ENCODE results near the gene CLIP4.
"Not testable (repeated sequence)": the region's sequence is repeated elsewhere in the genome, so short reads cannot be mapped to it uniquely, and the experiment has no call there.

Gene CLIP4

GRCh38 chr2:29074411-29074810 lies 40.8 kb upstream of the CLIP4 start, which contains the start of gene PCARE:
Gene PCARE, minus strand, starts transcription at chr2:29074523. Its CDS starts 262 bp downstream, at chr2:29074261.
- peaks cover 5% of the 10 kb centered on the region for H3K4me1 ChIP-seq (ENCODE audit: control insufficient read depth, insufficient read depth, low read length)
- no peak within 1 kb of the TSS for H3K4me3 ChIP-seq (ENCODE audit: low read length)
- no peaks in the 10 kb centered on the region for H3K36me3 ChIP-seq (ENCODE audit: control insufficient read depth, insufficient read depth, low read length, severe bottlenecking)
- peaks cover 9% of the 10 kb centered on the region for H3K27me3 ChIP-seq (replicated peaks; ENCODE audit: control insufficient read depth, insufficient read depth, low read length)
- H3K9ac ChIP-seq (ENCODE audit: low read length): no peak within 1 kb of the TSS
- DNase-seq (ENCODE audit: low read depth): no peak
- peaks cover 6% of the 10 kb centered on the region for H3K9me3 ChIP-seq (ENCODE audit: control insufficient read depth, low read length)

GRCh38 chr2:29075894-29076705 lies 39.1 kb upstream of the CLIP4 start:
- DNase-seq (ENCODE audit: low read depth): peak; percentile 60

GRCh38 chr2:29079887-29080286 lies 35.3 kb upstream of the CLIP4 start:
- Histone ChIP-seq H3K9me3 (ENCODE audit: control insufficient read depth, low read length) (peaks cover 13% of the 10 kb centered on the region), H3K27me3 (replicated peaks; ENCODE audit: control insufficient read depth, insufficient read depth, low read length) (no peaks in the 10 kb centered on the region), H3K4me3 (ENCODE audit: low read length) (no peak overlapping the region), H3K9ac (ENCODE audit: low read length) (no peak overlapping the region), H3K36me3 (ENCODE audit: control insufficient read depth, insufficient read depth, low read length, severe bottlenecking) (no peaks in the 10 kb centered on the region), H3K4me1 (ENCODE audit: control insufficient read depth, insufficient read depth, low read length) (peaks cover 26% of the 10 kb centered on the region)
- no peak for DNase-seq (ENCODE audit: low read depth)

More at GRCh38 chr2:29075894-29076705, 39.1 kb upstream of the CLIP4 start:
- Histone ChIP-seq H3K27me3 (replicated peaks; ENCODE audit: control insufficient read depth, insufficient read depth, low read length) (peaks cover 9% of the 10 kb centered on the region), H3K9me3 (ENCODE audit: control insufficient read depth, low read length) (peaks cover 13% of the 10 kb centered on the region), H3K36me3 (ENCODE audit: control insufficient read depth, insufficient read depth, low read length, severe bottlenecking) (no peaks in the 10 kb centered on the region), H3K4me3 (ENCODE audit: low read length) (no peak overlapping the region), H3K4me1 (ENCODE audit: control insufficient read depth, insufficient read depth, low read length) (peaks cover 13% of the 10 kb centered on the region), H3K9ac (ENCODE audit: low read length) (no peak overlapping the region)

- H3K4me3 ChIP-seq (ENCODE audit: low read length): peak overlapping the region; percentile 42
- no peaks in the 10 kb centered on the region for H3K36me3 ChIP-seq (ENCODE audit: control insufficient read depth, insufficient read depth, low read length, severe bottlenecking)
- H3K9ac ChIP-seq (ENCODE audit: low read length): peak overlapping the region; percentile 61
- H3K27me3 ChIP-seq (replicated peaks; ENCODE audit: control insufficient read depth, insufficient read depth, low read length): no peaks in the 10 kb centered on the region
- H3K4me1 ChIP-seq (ENCODE audit: control insufficient read depth, insufficient read depth, low read length): peaks cover 26% of the 10 kb centered on the region
- peak; percentile 83 for DNase-seq (ENCODE audit: low read depth)
- H3K9me3 ChIP-seq (ENCODE audit: control insufficient read depth, low read length): peaks cover 13% of the 10 kb centered on the region
Measured at GRCh38 chr2:29080886-29081743, 34.1 kb upstream of the CLIP4 start.

GRCh38 chr2:29082804-29083495 lies 32.3 kb upstream of the CLIP4 start:
- Histone ChIP-seq H3K27me3 (replicated peaks; ENCODE audit: control insufficient read depth, insufficient read depth, low read length) (no peaks in the 10 kb centered on the region), H3K9ac (ENCODE audit: low read length) (no peak overlapping the region), H3K4me3 (ENCODE audit: low read length) (no peak overlapping the region), H3K9me3 (ENCODE audit: control insufficient read depth, low read length) (peaks cover 13% of the 10 kb centered on the region), H3K36me3 (ENCODE audit: control insufficient read depth, insufficient read depth, low read length, severe bottlenecking) (no peaks in the 10 kb centered on the region), H3K4me1 (ENCODE audit: control insufficient read depth, insufficient read depth, low read length) (peaks cover 21% of the 10 kb centered on the region)
- DNase-seq (ENCODE audit: low read depth): no peak

GRCh38 chr2:29084554-29084953 lies 30.7 kb upstream of the CLIP4 start:
- H3K9ac ChIP-seq (ENCODE audit: low read length): no peak overlapping the region
- no peaks in the 10 kb centered on the region for H3K36me3 ChIP-seq (ENCODE audit: control insufficient read depth, insufficient read depth, low read length, severe bottlenecking)
- H3K27me3 ChIP-seq (replicated peaks; ENCODE audit: control insufficient read depth, insufficient read depth, low read length): no peaks in the 10 kb centered on the region
- H3K9me3 ChIP-seq (ENCODE audit: control insufficient read depth, low read length): peaks cover 7% of the 10 kb centered on the region
- H3K4me1 ChIP-seq (ENCODE audit: control insufficient read depth, insufficient read depth, low read length): peaks cover 21% of the 10 kb centered on the region
- DNase-seq (ENCODE audit: low read depth): no peak
- H3K4me3 ChIP-seq (ENCODE audit: low read length): no peak overlapping the region

- not testable (repeated sequence) for H3K4me3 ChIP-seq (ENCODE audit: low read length); H3K36me3 ChIP-seq (ENCODE audit: control insufficient read depth, insufficient read depth, low read length, severe bottlenecking); H3K9ac ChIP-seq (ENCODE audit: low read length); DNase-seq (ENCODE audit: low read depth); H3K27me3 ChIP-seq (replicated peaks; ENCODE audit: control insufficient read depth, insufficient read depth, low read length); H3K4me1 ChIP-seq (ENCODE audit: control insufficient read depth, insufficient read depth, low read length); H3K9me3 ChIP-seq (ENCODE audit: control insufficient read depth, low read length)
Measured at GRCh38 chr2:29090311-29090710, 24.9 kb upstream of the CLIP4 start.

GRCh38 chr2:29096969-29097368 lies 18.2 kb upstream of the CLIP4 start:
- Histone ChIP-seq H3K36me3 (ENCODE audit: control insufficient read depth, insufficient read depth, low read length, severe bottlenecking) (no peaks in the 10 kb centered on the region), H3K9ac (ENCODE audit: low read length) (no peak overlapping the region), H3K27me3 (replicated peaks; ENCODE audit: control insufficient read depth, insufficient read depth, low read length) (no peaks in the 10 kb centered on the region)

GRCh38 chr2:29097569-29097968 lies 17.6 kb upstream of the CLIP4 start:
- Histone ChIP-seq H3K9ac (ENCODE audit: low read length) (no peak overlapping the region), H3K4me1 (ENCODE audit: control insufficient read depth, insufficient read depth, low read length) (peaks cover 5% of the 10 kb centered on the region), H3K9me3 (ENCODE audit: control insufficient read depth, low read length) (no peaks in the 10 kb centered on the region), H3K27me3 (replicated peaks; ENCODE audit: control insufficient read depth, insufficient read depth, low read length) (no peaks in the 10 kb centered on the region), H3K4me3 (ENCODE audit: low read length) (no peak overlapping the region), H3K36me3 (ENCODE audit: control insufficient read depth, insufficient read depth, low read length, severe bottlenecking) (no peaks in the 10 kb centered on the region)
- no peak for DNase-seq (ENCODE audit: low read depth)

More at GRCh38 chr2:29096969-29097368, 18.2 kb upstream of the CLIP4 start:
- no peaks in the 10 kb centered on the region for H3K9me3 ChIP-seq (ENCODE audit: control insufficient read depth, low read length)
- peaks cover 5% of the 10 kb centered on the region for H3K4me1 ChIP-seq (ENCODE audit: control insufficient read depth, insufficient read depth, low read length)
- H3K4me3 ChIP-seq (ENCODE audit: low read length): no peak overlapping the region
- DNase-seq (ENCODE audit: low read depth): no peak

GRCh38 chr2:29100564-29100963 lies 14.7 kb upstream of the CLIP4 start:
- no peak overlapping the region for H3K9ac ChIP-seq (ENCODE audit: low read length)
- no peak for DNase-seq (ENCODE audit: low read depth)
- no peaks in the 10 kb centered on the region for H3K36me3 ChIP-seq (ENCODE audit: control insufficient read depth, insufficient read depth, low read length, severe bottlenecking)
- peaks cover 5% of the 10 kb centered on the region for H3K4me1 ChIP-seq (ENCODE audit: control insufficient read depth, insufficient read depth, low read length)
- H3K9me3 ChIP-seq (ENCODE audit: control insufficient read depth, low read length): no peaks in the 10 kb centered on the region
- H3K27me3 ChIP-seq (replicated peaks; ENCODE audit: control insufficient read depth, insufficient read depth, low read length): no peaks in the 10 kb centered on the region
- no peak overlapping the region for H3K4me3 ChIP-seq (ENCODE audit: low read length)

- no peaks in the 10 kb centered on the region for H3K9me3 ChIP-seq (ENCODE audit: control insufficient read depth, low read length)
- H3K9ac ChIP-seq (ENCODE audit: low read length): no peak overlapping the region
- no peaks in the 10 kb centered on the region for H3K27me3 ChIP-seq (replicated peaks; ENCODE audit: control insufficient read depth, insufficient read depth, low read length)
- peaks cover 24% of the 10 kb centered on the region for H3K4me1 ChIP-seq (ENCODE audit: control insufficient read depth, insufficient read depth, low read length)
- H3K36me3 ChIP-seq (ENCODE audit: control insufficient read depth, insufficient read depth, low read length, severe bottlenecking): no peaks in the 10 kb centered on the region
- H3K4me3 ChIP-seq (ENCODE audit: low read length): no peak overlapping the region
- no peak for DNase-seq (ENCODE audit: low read depth)
Measured at GRCh38 chr2:29104688-29105087, 10.5 kb upstream of the CLIP4 start.

All from adipocyte (in vitro differentiated cells).